LNCAP (cell line): ENCODE measurements around the gene MRPS12.

ENCODE experiments used
- CTCF ChIP-seq: fragments of 450-650 bp; IDR thresholded peaks from 2 replicates; pipeline ENCODE4 v1.5.1; 2017; ENCODE audit warnings: mild to moderate bottlenecking

MRPS12 gene

GRCh38 chr19:38978326-38978689 is 47.6 kb downstream of the MRPS12 start:
- no peak for TF ChIP-seq CTCF

- TF ChIP-seq CTCF, result no peak
Observed at GRCh38 chr19:38979812-38980211, 49.1 kb downstream of the MRPS12 start.

GRCh38 chr19:38980583-38981374 is 50.0 kb downstream of the MRPS12 start:
- no peak for TF ChIP-seq CTCF
